CD14-positive monocyte (primary cell): Measurements from ENCODE around the gene INPP4A. TPM values are rescaled to one million over a fixed set of nuclear protein-coding genes. Genes with fewer than 3 reads are reported as not detected.

ENCODE experiments used
- DNase-seq, 3 donors: peaks; one replicate each; pipeline ENCODE4 v3.0.0-alpha.2; 2011 to 2022
- H2AFZ ChIP-seq: 2 replicates; pipeline ENCODE4 v1.6.0; 2012; ENCODE audit warnings: mild to moderate bottlenecking, low read depth, low read length, inconsistent platforms; ENCODE audit not compliant: insufficient read depth, poor library complexity, severe bottlenecking
- H3K27ac ChIP-seq, 2 donors: 1 replicate in 1 of 2; 2 replicates in 1 of 2; pipeline ENCODE4 v1.5.1; 2012 to 2013; ENCODE audit warnings: low read length in 2 of 2, control low read depth in 1 of 2, inconsistent platforms in 1 of 2, low read depth in 1 of 2, mild to moderate bottlenecking in 1 of 2
- H3K27me3 ChIP-seq, 2 donors: one replicate each; pipeline versions ENCODE4 v1.6.0 to v1.6.1; 2011 to 2013; ENCODE audit warnings: low read length in 2 of 2; ENCODE audit not compliant: control insufficient read depth in 2 of 2, insufficient read depth in 2 of 2
- H3K36me3 ChIP-seq, 2 donors: replicated peaks in 1 of 2; 1 replicate in 1 of 2; 2 replicates in 1 of 2; pipeline versions ENCODE4 v1.5.1 to v1.6.1; 2012 to 2013; ENCODE audit warnings: low read length in 2 of 2, control low read depth in 1 of 2, inconsistent platforms in 1 of 2, mild to moderate bottlenecking in 1 of 2; ENCODE audit not compliant: insufficient read depth in 2 of 2, control insufficient read depth in 1 of 2
- H3K4me1 ChIP-seq, 2 donors: 1 replicate in 1 of 2; 2 replicates in 1 of 2; pipeline versions ENCODE4 v1.5.1 to v1.6.1; 2012 to 2013; ENCODE audit warnings: low read length in 2 of 2, control low read depth in 1 of 2, inconsistent platforms in 1 of 2, mild to moderate bottlenecking in 1 of 2, moderate library complexity in 1 of 2; ENCODE audit not compliant: insufficient read depth in 2 of 2, control insufficient read depth in 1 of 2
- H3K4me2 ChIP-seq: replicated peaks from 2 replicates; pipeline ENCODE3; 2012; ENCODE audit warnings: low read length, moderate library complexity, mild to moderate bottlenecking; ENCODE audit not compliant: poor library complexity, severe bottlenecking; ENCODE audit errors: extremely low read depth
- H3K4me3 ChIP-seq, 3 experiments: fragments of 200-600 bp in 1 of 3; sonication (generic) in 1 of 3; replicated peaks in 1 of 3; 1 replicate in 2 of 3; 2 replicates in 1 of 3; pipeline ENCODE4 v1.5.1; 2011 to 2013; ENCODE audit warnings: low read length in 3 of 3, mild to moderate bottlenecking in 3 of 3, control low read depth in 2 of 3, low read depth in 2 of 3, inconsistent platforms in 1 of 3, moderate library complexity in 1 of 3
- H3K79me2 ChIP-seq: 2 replicates; pipeline ENCODE4 v1.6.0; 2012; ENCODE audit warnings: mild to moderate bottlenecking, control low read depth, inconsistent platforms, low read length, moderate library complexity; ENCODE audit not compliant: insufficient read depth
- H3K9ac ChIP-seq: 2 replicates; pipeline ENCODE4 v1.6.0; 2017; ENCODE audit warnings: low read length, mild to moderate bottlenecking; ENCODE audit not compliant: insufficient read depth, poor library complexity, severe bottlenecking
- H3K9me3 ChIP-seq, 2 donors: replicated peaks in 1 of 2; 1 replicate in 1 of 2; 2 replicates in 1 of 2; pipeline versions ENCODE4 v1.5.1 to v1.6.1; 2012 to 2013; ENCODE audit warnings: low read length in 2 of 2, control low read depth in 1 of 2; ENCODE audit not compliant: control insufficient read depth in 1 of 2, insufficient read depth in 1 of 2
- H4K20me1 ChIP-seq: 2 replicates; pipeline ENCODE4 v1.6.0; 2012; ENCODE audit warnings: mild to moderate bottlenecking, low read length, control low read depth, moderate library complexity; ENCODE audit not compliant: insufficient read depth
- H3K27ac Mint-ChIP-seq, 7 donors: one replicate each; pipeline ENCODE4 v1.8.0; 2020; ENCODE audit warnings: mild to moderate bottlenecking in 7 of 7, mixed read lengths in 7 of 7, moderate library complexity in 6 of 7, inconsistent platforms in 2 of 7
- H3K27me3 Mint-ChIP-seq, 3 donors: one replicate each; pipeline ENCODE4 v1.8.0; 2021 to 2022; ENCODE audit warnings: low read depth in 3 of 3, mild to moderate bottlenecking in 3 of 3, mixed read lengths in 3 of 3, moderate library complexity in 3 of 3, inconsistent platforms in 1 of 3
- H3K36me3 Mint-ChIP-seq, 2 donors: one replicate each; pipeline ENCODE4 v1.8.0; 2020; ENCODE audit warnings: mixed read lengths in 2 of 2, inconsistent platforms in 1 of 2, mild to moderate bottlenecking in 1 of 2
- H3K4me1 Mint-ChIP-seq: one replicate; pipeline ENCODE4 v1.8.0; 2020; ENCODE audit warnings: mild to moderate bottlenecking, mixed read lengths
- H3K4me3 Mint-ChIP-seq, 2 donors: one replicate each; pipeline ENCODE4 v1.8.0; 2020; ENCODE audit warnings: mild to moderate bottlenecking in 2 of 2, mixed read lengths in 2 of 2, moderate library complexity in 1 of 2
- H3K9me3 Mint-ChIP-seq, 7 donors: one replicate each; pipeline ENCODE4 v1.8.0; 2020 to 2022; ENCODE audit warnings: mixed read lengths in 7 of 7, mild to moderate bottlenecking in 6 of 7, moderate library complexity in 6 of 7, inconsistent platforms in 2 of 7
- CTCF ChIP-seq: fragments of 200-600 bp; IDR thresholded peaks from one replicate; pipeline ENCODE4 v1.8.0; 2022; ENCODE audit warnings: antibody characterized with exemption, mild to moderate bottlenecking
- WGBS: methylation state at CpG from one replicate; pipeline ENCODE4 v1.1.5; 2013; ENCODE audit warnings: missing lambda C conversion rate; ENCODE audit not compliant: insufficient coverage; 5-methylcytosine and 5-hydroxymethylcytosine counted together
- intact Hi-C, 2 donors: fragments of 100-400 bp; cut with micrococcal nuclease; formaldehyde crosslinking; loops; one replicate each; pipeline versions ENCODE4 v1.15.0 to v1.15.1; 2023
- polyA plus RNA-seq, 3 donors: library from polyadenylated mRNA; depleted of rRNA in 1 of 3; unstranded in 2 of 3; stranded (reverse) in 1 of 3; fragments of 300-500 nt in 2 of 3; fragments of >200 nt in 1 of 3; fragmentation: Illumina TruSeq in 2 of 3; gene quantifications; 1 replicate in 2 of 3; 2 replicates in 1 of 3; pipeline ENCODE4 v1.2.3, GENCODE V29; 2012 to 2021

The INPP4A gene
- polyA plus RNA-seq, 3 donors = 13.7 to 52.4 (median 20.7) TPM

GRCh38 chr2:98634406-98635092 lies 189.9 kb downstream of the INPP4A start:
- no peak for DNase-seq

More at GRCh38 chr2:98634406-98635092, 189.9 kb downstream of the INPP4A start:
- no peak overlapping the region for H3K27ac ChIP-seq
- H3K4me2 ChIP-seq = no peak overlapping the region
- Mint-ChIP-seq H3K36me3 (peaks cover 77 to 90% of the 10 kb centered on the region in 2 donors), H3K27ac (peak overlapping the region in 3 of 7 donors; percentile 15 to 21 (median 17)), H3K4me1 (no peaks in the 10 kb centered on the region), H3K27me3 (no peaks in the 10 kb centered on the region), H3K4me3 (no peak overlapping the region), H3K9me3 (peaks cover 0 to 7% (median 0%) of the 10 kb centered on the region in 7 donors)
- no peaks in the 10 kb centered on the region for H3K79me2 ChIP-seq
- H3K4me1 ChIP-seq = no peaks in the 10 kb centered on the region
- no peaks in the 10 kb centered on the region for H3K9me3 ChIP-seq
- 97% methylated on average over 6 of the region's 9 CpGs for WGBS
- peaks cover 81 to 91% of the 10 kb centered on the region in 2 donors for H3K36me3 ChIP-seq
- H4K20me1 ChIP-seq = no peaks in the 10 kb centered on the region
- H3K9ac ChIP-seq = no peak overlapping the region
- intact Hi-C loops = no loop called here
- H3K4me3 ChIP-seq = no peak overlapping the region
- peak; percentile 8 for TF ChIP-seq CTCF
- no peaks in the 10 kb centered on the region for H3K27me3 ChIP-seq
- no peak overlapping the region for H2AFZ ChIP-seq
